Right cardiac atrium (tissue), 5 donors: ENCODE data around the gene TEX19. TPM values are rescaled to one million over a fixed set of nuclear protein-coding genes. Genes with fewer than 3 reads are reported as not detected.
"Not testable (repeated sequence)": the region's sequence is repeated elsewhere in the genome, so short reads cannot be mapped to it uniquely, and the experiment has no call there.

ENCODE experiments used
- ATAC-seq, 2 donors: fragments of 200-7000 bp; cut with Tn5 transposase; one replicate each; pipeline versions ENCODE4 v1.8.0 to v1.9.1; 2020; ENCODE audit warnings: moderate library complexity in 2 of 2, mild to moderate bottlenecking in 1 of 2
- DNase-seq, 3 donors: peaks; one replicate each; pipeline ENCODE4 v3.0.0-alpha.2; 2020
- H3K27ac ChIP-seq: one replicate; pipeline ENCODE4 v1.5.1; 2013; ENCODE audit warnings: mild to moderate bottlenecking, low read length, control low read depth, moderate library complexity
- H3K27me3 ChIP-seq: one replicate; pipeline ENCODE4 v1.6.1; 2013; ENCODE audit not compliant: control insufficient read depth, insufficient read depth
- H3K4me1 ChIP-seq: one replicate; pipeline ENCODE4 v1.6.1; 2013; ENCODE audit warnings: low read length; ENCODE audit not compliant: control insufficient read depth, insufficient read depth
- H3K4me3 ChIP-seq: one replicate; pipeline ENCODE4 v1.5.1; 2013; ENCODE audit warnings: low read length, control low read depth
- H3K9me3 ChIP-seq: one replicate; pipeline ENCODE4 v1.6.1; 2013; ENCODE audit warnings: low read length; ENCODE audit not compliant: control insufficient read depth
- WGBS: extraction: QIAGEN DNeasy Blood & Tissue Kit; methylation state at CpG from one replicate; pipeline ENCODE4 v1.1.7; 2013; 5-methylcytosine and 5-hydroxymethylcytosine counted together
- intact Hi-C, 4 donors: fragments of 100-400 bp; cut with DNase I; formaldehyde crosslinking; loops; one replicate each; pipeline versions ENCODE4 v1.11.0 to v1.14.0; 2022 to 2023
- polyA plus RNA-seq: library from polyadenylated mRNA; stranded (reverse); fragments of 200-250 nt; gene quantifications from one replicate; pipeline ENCODE4 v1.2.3, GENCODE V29; 2013
- total RNA-seq, 4 donors: library from RNA; stranded (reverse); fragmentation: NEBNext Ultra II Directional; extraction: Animal tissue kit (Norgen Biotek cat#: 25700); gene quantifications; one replicate each; pipeline ENCODE4 v1.2.1, GENCODE V29; 2021
- donor health status: healthy with polysubstance abuse.
- donor health status: DM: no; HTN: yes; CAD: no.
- donor health status: DM: no; HTN: no; CAD: no.
- donor health status: DM: no; HTN: yes; CAD: no; lungs with severe emphysema.
- donor health status: DM: yes; HTN: yes; CAD: no.

Gene TEX19
- total and polyA plus RNA-seq, 5 donors, result not detected

GRCh38 chr17:82339634-82340580 lies 19.1 kb upstream of the TEX19 start:
- WGBS, result 55% methylated on average over 10 of the region's 10 CpGs
- Histone ChIP-seq H3K4me1 (peaks cover 4% of the 10 kb centered on the region), H3K27me3 (no peaks in the 10 kb centered on the region), H3K9me3 (no peaks in the 10 kb centered on the region), H3K4me3 (peak overlapping the region; percentile 35), H3K27ac (no peak overlapping the region)
- intact Hi-C loops, result no loop called here
- ATAC-seq (peak; percentile 4 to 14), DNase-seq (peak in 2 of 3 donors; percentile 50 to 65)

- intact Hi-C loops, result no loop called here
- Histone ChIP-seq H3K27ac (no peak overlapping the region), H3K4me3 (no peak overlapping the region), H3K9me3 (no peaks in the 10 kb centered on the region), H3K4me1 (peaks cover 4% of the 10 kb centered on the region), H3K27me3 (no peaks in the 10 kb centered on the region)
- peak in 2 of 3 donors; percentile 10 to 33 for DNase-seq
- ATAC-seq, result no peak
- 72% methylated on average over 28 of the region's 28 CpGs for WGBS
Observed at GRCh38 chr17:82342361-82343079, 16.5 kb upstream of the TEX19 start.

- DNase-seq (peak in 2 of 3 donors; percentile 9 to 13), ATAC-seq (no peak)
- intact Hi-C loops, result no loop called here
- Histone ChIP-seq H3K4me1 (peaks cover 4% of the 10 kb centered on the region), H3K9me3 (no peaks in the 10 kb centered on the region), H3K27ac (no peak overlapping the region), H3K4me3 (no peak overlapping the region), H3K27me3 (no peaks in the 10 kb centered on the region)
- WGBS, result 93% methylated on average over 5 of the region's 5 CpGs
Observed at GRCh38 chr17:82343560-82343959, 15.5 kb upstream of the TEX19 start.

- Histone ChIP-seq H3K9me3 (no peaks in the 10 kb centered on the region), H3K27me3 (no peaks in the 10 kb centered on the region), H3K4me1 (peaks cover 3% of the 10 kb centered on the region), H3K4me3 (no peak overlapping the region), H3K27ac (no peak overlapping the region)
- peak in 1 of 3 donors; percentile 44 for DNase-seq
- no peak for ATAC-seq
- intact Hi-C loops, result no loop called here
- 84% methylated on average over 24 of the region's 24 CpGs for WGBS
Observed at GRCh38 chr17:82344175-82344907, 14.7 kb upstream of the TEX19 start.

- Histone ChIP-seq H3K27me3 (no peaks in the 10 kb centered on the region), H3K4me3 (no peak overlapping the region), H3K27ac (no peak overlapping the region), H3K9me3 (no peaks in the 10 kb centered on the region), H3K4me1 (no peaks in the 10 kb centered on the region)
- ATAC-seq (no peak), DNase-seq (peak in 1 of 3 donors; percentile 46)
- intact Hi-C loops, result no loop called here
- 87% methylated on average over 42 of the region's 42 CpGs for WGBS
Observed at GRCh38 chr17:82345151-82345976, 13.7 kb upstream of the TEX19 start.

- no peaks in the 10 kb centered on the region for H3K27me3 ChIP-seq
- H3K27ac ChIP-seq, result no peak overlapping the region
- no peaks in the 10 kb centered on the region for H3K4me1 ChIP-seq
- WGBS, result 64% methylated on average over 28 of the region's 28 CpGs
- ATAC-seq, result no peak
- DNase-seq, result peak in 1 of 3 donors; percentile 45
- no peaks in the 10 kb centered on the region for H3K9me3 ChIP-seq
- intact Hi-C loops, result no loop called here
- no peak overlapping the region for H3K4me3 ChIP-seq
Observed at GRCh38 chr17:82346342-82347300, 12.4 kb upstream of the TEX19 start.

- H3K4me1 ChIP-seq, intact Hi-C loops: not testable (repeated sequence)
- WGBS, result 90% methylated on average over 11 of the region's 11 CpGs
Observed at GRCh38 chr17:82347994-82348393, 11.1 kb upstream of the TEX19 start.

GRCh38 chr17:82348434-82348833 lies 10.6 kb upstream of the TEX19 start:
- ATAC-seq (no peak), DNase-seq (peak in 1 of 3 donors; percentile 57)
- intact Hi-C loops, result no loop called here
- Histone ChIP-seq H3K4me1 (no peaks in the 10 kb centered on the region), H3K27me3 (no peaks in the 10 kb centered on the region), H3K9me3 (no peaks in the 10 kb centered on the region), H3K27ac (no peak overlapping the region), H3K4me3 (no peak overlapping the region)
- WGBS, result 61% methylated on average over 9 of the region's 9 CpGs

More at GRCh38 chr17:82347994-82348393, 11.1 kb upstream of the TEX19 start:
- H3K27me3 ChIP-seq, ATAC-seq, DNase-seq, H3K27ac ChIP-seq, H3K9me3 ChIP-seq, H3K4me3 ChIP-seq: not testable (repeated sequence)

- 50% methylated on average over 11 of the region's 11 CpGs for WGBS
Observed at GRCh38 chr17:82348866-82349265, 10.2 kb upstream of the TEX19 start.

More at GRCh38 chr17:82348866-82349265, 10.2 kb upstream of the TEX19 start:
- Histone ChIP-seq H3K27me3 (no peaks in the 10 kb centered on the region), H3K9me3 (no peaks in the 10 kb centered on the region), H3K27ac (no peak overlapping the region), H3K4me3 (no peak overlapping the region), H3K4me1 (no peaks in the 10 kb centered on the region)
- ATAC-seq (no peak), DNase-seq (no peak)
- intact Hi-C loops, result no loop called here
